CD4-positive, alpha-beta T cell treated with Interleukin-15 for 1 hour (primary cell): ENCODE measurements around the gene FERD3L.

Experiments
- DNase-seq: peaks from one replicate; pipeline ENCODE4 v3.0.0-alpha.2; 2020

FERD3L gene

DNA sequence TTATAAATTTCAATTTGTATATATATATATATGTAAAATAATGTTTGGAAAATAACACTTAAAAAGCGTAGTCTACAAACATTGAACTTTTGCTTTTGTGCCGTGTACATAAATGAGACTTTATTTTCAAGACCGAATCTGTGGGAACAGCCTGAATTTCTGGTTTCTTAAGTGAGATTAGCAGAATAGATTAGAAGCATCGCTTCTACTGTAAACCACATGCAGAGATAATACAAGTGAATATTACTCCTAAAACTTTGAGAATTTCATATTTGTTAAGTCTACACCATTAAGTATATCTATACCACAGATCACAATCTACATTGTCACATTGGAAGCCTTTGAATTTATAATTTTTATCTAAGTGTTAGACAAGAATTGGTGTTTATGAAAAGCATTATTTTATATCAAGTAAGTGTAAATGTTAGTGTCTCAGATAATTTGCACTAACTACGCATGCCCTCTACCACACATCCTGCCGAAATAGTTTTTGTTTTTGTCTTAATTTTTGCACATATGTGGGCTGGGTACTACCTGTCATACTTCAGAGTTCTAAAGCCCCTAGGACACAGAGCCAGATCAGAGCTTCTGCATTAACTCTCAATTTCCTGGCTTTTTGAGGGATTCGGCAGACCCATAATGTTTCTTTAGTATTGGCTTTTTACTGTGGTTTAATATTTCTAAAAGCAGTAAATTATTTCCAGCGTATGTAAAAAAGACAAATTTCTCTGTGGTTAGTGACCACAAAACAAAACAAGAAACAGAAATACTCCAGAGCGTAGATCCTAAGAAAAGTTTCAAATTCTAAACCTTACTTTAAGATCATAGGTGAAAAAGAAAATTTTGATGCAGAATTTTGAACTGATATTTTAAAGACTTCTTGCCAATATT, 47.8 kb downstream of the FERD3L start:
- DNase-seq = no peak

DNA sequence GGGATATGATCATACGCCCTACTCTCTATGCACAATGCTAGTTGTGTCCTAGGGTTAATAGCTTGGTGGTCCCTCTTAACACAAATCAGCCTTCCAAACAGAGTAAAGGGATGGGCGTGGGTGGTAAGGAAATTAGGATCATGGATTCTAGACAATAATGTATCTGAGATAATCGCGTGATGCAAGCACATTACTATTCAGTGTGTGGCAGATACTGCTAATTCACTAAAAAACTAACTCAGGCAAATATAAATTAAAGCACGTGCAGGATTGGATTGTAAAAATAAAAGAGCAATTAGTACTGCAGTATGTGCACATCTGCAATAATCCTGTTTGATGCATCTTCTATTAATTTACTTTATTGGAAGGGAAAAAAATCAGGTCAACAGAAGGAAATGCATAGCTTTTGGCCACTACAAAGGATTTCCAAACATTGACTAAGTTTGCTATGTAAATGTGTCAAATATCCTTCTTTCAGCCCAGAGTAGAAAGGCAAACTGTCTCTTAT, 49.8 kb downstream of the FERD3L start:
- no peak for DNase-seq
